HEK293T (cell line): ENCODE results near the gene BIN1.

Experiments
- CTCF ChIA-PET: fragments of 350-600 bp; formaldehyde crosslinking; extraction: SDS; loops from one replicate; lab custom pipeline; 2021; ENCODE audit warnings: antibody characterized with exemption, inconsistent platforms; lab: Yijun Ruan, JAX
- POLR2A ChIA-PET: fragments of 350-600 bp; formaldehyde crosslinking; extraction: SDS; loops from one replicate; lab custom pipeline; 2020; ENCODE audit warnings: antibody characterized with exemption, inconsistent platforms; lab: Yijun Ruan, JAX
- DNase-seq: peaks from one replicate; pipeline ENCODE4 v3.0.0; 2012; ENCODE audit warnings: mixed read lengths; ENCODE audit errors: extremely low spot score
- ARNT ChIP-seq: fragments of 450-650 bp; IDR thresholded peaks from 2 replicates; pipeline ENCODE4 v1.6.1; 2017; ENCODE audit warnings: mild to moderate bottlenecking
- BHLHE40 ChIP-seq: fragments of 450-650 bp; IDR thresholded peaks from 2 replicates; pipeline ENCODE4 v1.6.1; 2016; ENCODE audit warnings: mild to moderate bottlenecking, moderate library complexity, borderline replicate concordance
- CTBP1 ChIP-seq: fragments of 450-650 bp; IDR thresholded peaks from 2 replicates; pipeline ENCODE4 v1.6.1; 2016; ENCODE audit warnings: borderline replicate concordance
- ELF4 ChIP-seq: fragments of 450-650 bp; IDR thresholded peaks from 2 replicates; pipeline ENCODE4 v1.6.1; 2017; ENCODE audit warnings: antibody characterized with exemption
- FOXA1 ChIP-seq: fragments of 450-650 bp; IDR thresholded peaks from 2 replicates; pipeline ENCODE4 v1.6.1; 2016; ENCODE audit warnings: mild to moderate bottlenecking
- FOXK2 ChIP-seq: fragments of 450-650 bp; IDR thresholded peaks from 2 replicates; pipeline ENCODE4 v1.6.1; 2016; ENCODE audit warnings: mild to moderate bottlenecking
- FOXM1 ChIP-seq: fragments of 450-650 bp; IDR thresholded peaks from 2 replicates; pipeline ENCODE4 v1.6.1; 2017; ENCODE audit warnings: mild to moderate bottlenecking, borderline replicate concordance
- HDGF ChIP-seq: fragments of 450-650 bp; IDR thresholded peaks from 2 replicates; pipeline ENCODE4 v1.6.1; 2017; ENCODE audit warnings: antibody characterized with exemption, borderline replicate concordance
- L3MBTL2 ChIP-seq: fragments of 450-650 bp; conservative IDR thresholded peaks from 2 replicates; pipeline ENCODE4 v1.6.1; 2016; ENCODE audit warnings: mild to moderate bottlenecking
- LEF1 ChIP-seq: fragments of 450-650 bp; IDR thresholded peaks from 2 replicates; pipeline ENCODE4 v1.6.1; 2017; ENCODE audit warnings: mild to moderate bottlenecking, borderline replicate concordance
- NFRKB ChIP-seq: fragments of 450-650 bp; IDR thresholded peaks from 2 replicates; pipeline ENCODE4 v1.6.1; 2016; ENCODE audit warnings: mild to moderate bottlenecking, moderate library complexity
- PKNOX1 ChIP-seq: fragments of 450-650 bp; IDR thresholded peaks from 2 replicates; pipeline ENCODE4 v1.6.1; 2016
- SP1 ChIP-seq: fragments of 450-650 bp; IDR thresholded peaks from 2 replicates; pipeline ENCODE4 v1.6.1; 2017
- SUZ12 ChIP-seq: fragments of 450-650 bp; IDR thresholded peaks from 2 replicates; pipeline ENCODE4 v1.6.1; 2016; ENCODE audit warnings: mild to moderate bottlenecking
- TARDBP ChIP-seq: fragments of 450-650 bp; IDR thresholded peaks from 2 replicates; pipeline ENCODE4 v1.6.1; 2016
- ZNF384 ChIP-seq: fragments of 450-650 bp; IDR thresholded peaks from 2 replicates; pipeline ENCODE4 v1.6.1; 2016

The BIN1 gene

GRCh38 chr2:127025359-127026166, 81.4 kb downstream of the BIN1 start:
- POLR2A ChIA-PET: interaction anchor here (1.1 kb wide), 1 partner anchor 26 kb away, joined by 3 read pairs; no protein-coding TSS in a partner anchor
- TF ChIP-seq CTBP1 (no peak), NFRKB (no peak), HDGF (no peak), ARNT (no peak), FOXK2 (no peak), ELF4 (no peak), ZNF384 (no peak), TARDBP (no peak), SUZ12 (no peak), SP1 (no peak), LEF1 (no peak), FOXM1 (no peak), BHLHE40 (no peak), L3MBTL2 (no peak; the same call in 1 of the 2 replicates), FOXA1 (no peak), PKNOX1 (no peak)
- peak; percentile 79 for DNase-seq
- CTCF ChIA-PET: no interaction called here

- TF ChIP-seq NFRKB: no peak
- TF ChIP-seq LEF1: no peak
- TF ChIP-seq CTBP1: no peak
- no peak for TF ChIP-seq SUZ12
- TF ChIP-seq PKNOX1: no peak
- TF ChIP-seq FOXK2: no peak
- TF ChIP-seq HDGF: no peak
- TF ChIP-seq FOXA1: no peak
- no peak for TF ChIP-seq SP1
- TF ChIP-seq TARDBP: no peak
- TF ChIP-seq L3MBTL2: no peak
- TF ChIP-seq ELF4: no peak
- no peak for TF ChIP-seq FOXM1
- TF ChIP-seq ARNT: no peak
- TF ChIP-seq BHLHE40: no peak
- TF ChIP-seq ZNF384: no peak
- ChIA-PET CTCF (no interaction called here), POLR2A (interaction anchor here (1.1 kb wide), 1 partner anchor 25 kb away, joined by 3 read pairs; no protein-coding TSS in a partner anchor)
- DNase-seq: peak; percentile 46
Measured at GRCh38 chr2:127024769-127025358, 82.1 kb downstream of the BIN1 start.

- ChIA-PET CTCF (no interaction called here), POLR2A (interaction anchor here (1.9 kb wide), 1 partner anchor 23 kb away, joined by 5 read pairs; no protein-coding TSS in a partner anchor)
- DNase-seq: no peak
- TF ChIP-seq TARDBP (no peak), FOXA1 (no peak), SUZ12 (no peak), L3MBTL2 (no peak), BHLHE40 (no peak), ELF4 (no peak)
Measured at GRCh38 chr2:127023504-127023903, 83.5 kb downstream of the BIN1 start.

GRCh38 chr2:127022817-127023216, 84.1 kb downstream of the BIN1 start:
- DNase-seq: no peak
- TF ChIP-seq NFRKB: no peak
- TF ChIP-seq PKNOX1: no peak
- no peak for TF ChIP-seq CTBP1
- no peak for TF ChIP-seq BHLHE40
- no peak for TF ChIP-seq FOXK2
- no peak for TF ChIP-seq SUZ12
- TF ChIP-seq ARNT: no peak
- no peak for TF ChIP-seq FOXA1
- TF ChIP-seq FOXM1: no peak
- TF ChIP-seq SP1: no peak
- TF ChIP-seq LEF1: no peak
- TF ChIP-seq ZNF384: no peak
- TF ChIP-seq L3MBTL2: no peak
- no peak for TF ChIP-seq HDGF
- TF ChIP-seq ELF4: no peak
- POLR2A ChIA-PET: interaction anchor here (1.9 kb wide), 1 partner anchor 23 kb away, joined by 5 read pairs; no protein-coding TSS in a partner anchor
- CTCF ChIA-PET: no interaction called here

GRCh38 chr2:127020536-127020935, 86.4 kb downstream of the BIN1 start:
- ChIA-PET CTCF (interaction anchor here (1.1 kb wide), 1 partner anchor 49 kb away, joined by 3 read pairs; no protein-coding TSS in a partner anchor), POLR2A (no interaction called here)
- DNase-seq: no peak
- no peak for TF ChIP-seq TARDBP
- no peak for TF ChIP-seq LEF1
- TF ChIP-seq HDGF: no peak
- no peak for TF ChIP-seq FOXA1
- TF ChIP-seq SP1: no peak
- no peak for TF ChIP-seq L3MBTL2
- TF ChIP-seq CTBP1: no peak
- TF ChIP-seq FOXM1: no peak
- TF ChIP-seq PKNOX1: no peak
- TF ChIP-seq BHLHE40: no peak
- TF ChIP-seq NFRKB: no peak
- TF ChIP-seq ELF4: no peak
- no peak for TF ChIP-seq ZNF384
- TF ChIP-seq FOXK2: no peak
